Stimulated activated CD8-positive, alpha-beta memory T cell treated with anti-CD3 and anti-CD28 coated beads, Interleukin-2, amount 100 ng/mL, for 48 hours (primary cell): ENCODE data around the gene FBXO15.
A peak's percentile ranks its signal among the peaks of the same experiment; 100 is the strongest.

Experiments used
- DNase-seq, 2 donors: peaks; one replicate each; pipeline ENCODE4 v3.0.0-alpha.2; 2020; ENCODE audit warnings: low read depth in 2 of 2

Gene FBXO15

GRCh38 chr18:74147779-74148542 is at the start of gene FBXO15, which contains the start of gene TIMM21:
TSS of gene FBXO15 (minus strand) at chr18:74147834. CDS start at chr18:74147785, 49 bp downstream.
TSS of gene TIMM21 (plus strand) at chr18:74148523. CDS start at chr18:74148809, 286 bp downstream.
- DNase-seq = peak; percentile 95 to 97

GRCh38 chr18:74196220-74197119 is 48.8 kb upstream of the FBXO15 start:
- DNase-seq = peak in 1 of 2 donors; percentile 3

GRCh38 chr18:74194691-74195090 is 47.1 kb upstream of the FBXO15 start:
- no peak for DNase-seq

- no peak for DNase-seq
Observed at GRCh38 chr18:74191577-74191976, 43.9 kb upstream of the FBXO15 start.

GRCh38 chr18:74190086-74190485 is 42.5 kb upstream of the FBXO15 start:
- DNase-seq = no peak

GRCh38 chr18:74186661-74187060 is 39.0 kb upstream of the FBXO15 start:
- DNase-seq = no peak

- DNase-seq = no peak
Observed at GRCh38 chr18:74185860-74186259, 38.2 kb upstream of the FBXO15 start.

- no peak for DNase-seq
Observed at GRCh38 chr18:74184875-74185274, 37.2 kb upstream of the FBXO15 start.

- no peak for DNase-seq
Observed at GRCh38 chr18:74183130-74183529, 35.5 kb upstream of the FBXO15 start.

GRCh38 chr18:74182335-74182734 is 34.7 kb upstream of the FBXO15 start:
- DNase-seq = no peak

- no peak for DNase-seq
Observed at GRCh38 chr18:74179623-74180199, 32.1 kb upstream of the FBXO15 start.

GRCh38 chr18:74178884-74179283 is 31.2 kb upstream of the FBXO15 start:
- DNase-seq = no peak

- DNase-seq = no peak
Observed at GRCh38 chr18:74175658-74176057, 28.0 kb upstream of the FBXO15 start.

GRCh38 chr18:74173434-74173750 is 25.8 kb upstream of the FBXO15 start:
- DNase-seq = no peak

GRCh38 chr18:74172697-74173433 is 25.2 kb upstream of the FBXO15 start:
- DNase-seq = no peak

- no peak for DNase-seq
Observed at GRCh38 chr18:74171910-74172606, 24.4 kb upstream of the FBXO15 start.

- DNase-seq = no peak
Observed at GRCh38 chr18:74166386-74166785, 18.8 kb upstream of the FBXO15 start.

GRCh38 chr18:74163019-74163660 is 15.5 kb upstream of the FBXO15 start:
- DNase-seq = no peak

- no peak for DNase-seq
Observed at GRCh38 chr18:74155276-74155675, 7.6 kb upstream of the FBXO15 start.

- DNase-seq = no peak
Observed at GRCh38 chr18:74154716-74155115, 7.1 kb upstream of the FBXO15 start.

- no peak for DNase-seq
Observed at GRCh38 chr18:74153793-74154192, 6.2 kb upstream of the FBXO15 start.
